GM21717 (cell line): ENCODE results near the gene GRAMD2B.
A peak's percentile ranks its signal among the peaks of the same experiment; 100 is the strongest.

Experiments used
- ATAC-seq: cut with Tn5 transposase; IDR thresholded peaks from one replicate; pipeline ENCODE4 v1.9.1; 2021; ENCODE audit warnings: mild to moderate bottlenecking, moderate library complexity; ENCODE audit not compliant: unreplicated experiment

GRAMD2B gene

DNA sequence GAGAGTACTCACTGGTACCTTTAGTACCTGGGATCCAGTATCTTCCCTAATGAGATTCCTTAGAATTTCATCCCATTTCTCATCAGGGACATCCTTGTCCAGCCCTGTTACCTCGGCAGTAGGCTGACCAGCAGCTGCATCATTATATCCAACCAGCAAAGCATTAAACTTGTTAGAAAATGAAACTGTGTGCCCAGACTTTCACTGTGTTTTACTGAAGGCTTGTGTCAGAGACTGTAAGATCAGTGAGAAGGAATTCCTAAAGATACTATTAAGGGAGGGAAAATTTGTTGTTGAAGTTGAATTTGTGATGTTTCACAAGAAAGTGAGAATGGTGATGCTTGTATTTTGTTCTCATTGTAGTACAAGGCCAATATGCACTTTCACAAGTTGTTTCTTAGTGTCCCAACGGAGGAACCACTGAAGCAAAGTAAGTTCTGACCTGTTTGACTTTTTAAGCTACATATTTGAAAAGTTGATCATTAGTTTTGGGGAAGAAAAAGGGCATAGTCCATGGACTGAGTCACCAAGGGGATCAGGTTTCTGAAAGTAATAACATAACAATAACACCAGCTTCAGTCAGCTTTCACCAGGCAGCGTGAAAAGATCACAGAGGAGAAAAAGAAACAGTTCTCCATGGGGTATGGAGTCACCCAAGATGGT is 48.8 kb downstream of the GRAMD2B start:
- ATAC-seq = no peak

GRCh38 chr5:126472538-126472889 is 49.3 kb downstream of the GRAMD2B start:
- no peak for ATAC-seq

DNA sequence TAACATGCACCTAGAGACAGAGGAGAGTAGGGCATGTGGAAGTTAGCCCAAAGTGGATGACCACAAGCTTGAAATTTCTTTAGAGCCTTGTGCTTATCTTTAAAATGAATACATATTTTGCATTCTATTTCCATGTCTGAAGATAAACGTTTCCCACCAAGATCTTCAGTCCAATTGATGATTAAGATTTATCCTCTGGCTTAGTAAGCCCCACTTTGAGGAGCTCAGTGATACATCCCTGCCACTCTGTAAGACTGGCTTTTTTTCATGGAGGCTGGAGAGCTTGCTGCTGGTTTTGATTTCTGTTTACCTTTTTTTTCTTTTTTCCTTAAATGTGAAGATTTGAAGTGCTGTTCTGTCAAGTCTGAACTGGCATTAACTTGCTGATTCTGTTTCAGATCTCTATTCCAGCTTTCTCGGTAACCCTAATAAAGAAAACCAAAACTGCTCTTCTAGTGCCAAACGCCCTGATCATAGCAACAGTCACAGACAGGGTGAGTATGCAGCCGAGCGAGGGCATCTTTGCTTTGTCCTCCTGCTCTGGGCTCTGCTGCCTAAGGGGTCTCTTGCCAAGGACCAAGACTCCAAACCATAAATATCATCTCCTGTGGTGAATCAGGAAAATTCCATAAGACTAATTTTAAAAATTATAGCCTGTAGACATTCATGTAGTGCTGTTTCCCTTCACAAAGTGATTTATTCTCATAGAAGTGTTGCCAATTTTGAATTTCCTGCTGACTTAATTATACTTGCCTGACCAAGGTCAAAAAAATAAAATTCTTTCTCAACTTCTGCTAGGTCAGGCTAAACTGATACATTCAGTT is 54.3 kb downstream of the GRAMD2B start:
- no peak for ATAC-seq

DNA sequence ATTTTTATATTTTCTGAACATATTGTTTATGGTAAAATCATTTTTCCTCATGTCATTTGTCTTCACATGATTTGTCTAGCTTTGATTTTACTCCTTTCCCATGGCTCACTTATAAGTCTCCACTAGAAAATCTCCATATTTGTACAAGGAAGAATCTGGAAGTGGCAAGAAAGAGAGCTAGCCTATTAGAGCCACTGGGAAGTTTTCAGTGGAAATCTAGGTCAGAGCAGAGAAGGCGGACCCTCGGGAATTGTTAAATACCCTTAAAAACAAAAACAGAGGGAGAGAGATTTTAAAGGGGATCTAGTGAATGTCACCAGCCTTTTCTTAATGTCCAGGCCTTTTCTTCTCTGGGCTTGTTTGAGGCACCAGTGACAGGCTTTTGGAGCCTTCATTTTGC is 56.6 kb downstream of the GRAMD2B start:
- ATAC-seq = no peak

- ATAC-seq = no peak
Observed at GRCh38 chr5:126480824-126481223, 57.6 kb downstream of the GRAMD2B start.

GRCh38 chr5:126481243-126481642 is 58.0 kb downstream of the GRAMD2B start:
- ATAC-seq = no peak

DNA sequence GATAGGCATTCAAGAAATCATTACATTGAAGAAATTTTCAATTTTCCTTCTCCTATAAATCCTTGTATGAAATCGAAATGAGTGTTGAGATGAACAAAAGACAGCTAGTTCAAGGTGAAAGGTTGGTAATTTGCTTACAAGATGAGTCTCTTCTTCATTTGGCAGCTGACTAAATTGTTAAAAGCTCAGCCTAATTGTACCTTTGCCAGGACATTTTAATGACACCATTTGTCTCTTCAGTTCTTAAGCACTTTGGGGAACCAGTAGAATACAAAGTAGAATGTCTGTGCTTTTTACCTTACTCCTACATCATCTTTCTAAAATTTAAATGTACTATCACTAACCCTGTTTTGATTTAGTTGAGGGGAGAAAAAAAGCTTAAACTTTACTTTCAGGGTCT is 59.4 kb downstream of the GRAMD2B start:
- ATAC-seq = no peak

GRCh38 chr5:126483156-126483555 is 59.9 kb downstream of the GRAMD2B start:
- ATAC-seq = no peak

- no peak for ATAC-seq
Observed at GRCh38 chr5:126484253-126484652, 61.0 kb downstream of the GRAMD2B start.

DNA sequence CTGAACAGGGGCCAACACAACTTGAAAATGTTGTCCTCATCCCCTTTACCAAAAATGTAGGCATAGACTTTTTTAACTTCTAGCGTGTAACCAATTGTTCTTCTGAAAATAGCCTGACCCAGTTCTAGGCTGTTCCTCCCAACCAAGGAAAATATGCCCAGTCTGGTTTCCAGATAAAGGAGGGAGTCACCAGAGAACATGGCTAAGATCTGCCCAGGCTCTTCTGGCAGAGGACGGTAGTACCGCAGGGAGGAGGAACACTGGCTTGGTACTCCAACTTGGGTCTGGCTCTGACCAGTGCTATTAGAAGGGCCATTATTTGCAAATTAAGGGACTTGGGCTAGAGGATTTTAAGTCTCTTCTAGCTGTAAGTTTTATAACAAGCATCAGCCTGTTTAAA is 63.1 kb downstream of the GRAMD2B start:
- no peak for ATAC-seq

GRCh38 chr5:126487596-126487995 is 64.4 kb downstream of the GRAMD2B start:
- ATAC-seq = no peak

GRCh38 chr5:126488443-126489065 is 65.3 kb downstream of the GRAMD2B start:
- no peak for ATAC-seq

- ATAC-seq = no peak
Observed at GRCh38 chr5:126490167-126490940, 67.1 kb downstream of the GRAMD2B start.

- no peak for ATAC-seq
Observed at GRCh38 chr5:126492939-126493338, 69.7 kb downstream of the GRAMD2B start.

- ATAC-seq = no peak
Observed at GRCh38 chr5:126494393-126494792, 71.2 kb downstream of the GRAMD2B start.

- ATAC-seq = no peak
Observed at GRCh38 chr5:126497506-126497905, 74.3 kb downstream of the GRAMD2B start.

DNA sequence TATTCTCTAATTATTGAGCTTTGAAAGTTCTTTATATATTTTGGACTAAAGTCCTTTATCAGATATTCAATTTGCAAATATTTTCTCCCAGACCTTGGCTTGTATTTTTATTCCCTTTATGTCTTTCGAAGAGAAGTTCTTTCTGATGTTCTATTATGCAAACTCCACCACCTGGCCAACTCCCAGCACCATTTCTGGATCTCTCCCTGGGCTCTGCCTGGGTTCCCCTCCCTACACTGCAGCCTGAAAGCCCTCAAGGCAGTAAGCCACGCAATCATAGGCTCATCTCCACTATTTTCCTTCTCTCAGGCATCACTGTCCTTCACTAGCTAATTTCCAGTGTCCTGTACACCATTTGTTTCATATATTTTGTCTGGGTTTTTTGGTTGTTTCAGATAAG is 76.1 kb downstream of the GRAMD2B start:
- no peak for ATAC-seq

GRCh38 chr5:126499853-126500342 is 76.7 kb downstream of the GRAMD2B start:
- peak; percentile 69 for ATAC-seq

DNA sequence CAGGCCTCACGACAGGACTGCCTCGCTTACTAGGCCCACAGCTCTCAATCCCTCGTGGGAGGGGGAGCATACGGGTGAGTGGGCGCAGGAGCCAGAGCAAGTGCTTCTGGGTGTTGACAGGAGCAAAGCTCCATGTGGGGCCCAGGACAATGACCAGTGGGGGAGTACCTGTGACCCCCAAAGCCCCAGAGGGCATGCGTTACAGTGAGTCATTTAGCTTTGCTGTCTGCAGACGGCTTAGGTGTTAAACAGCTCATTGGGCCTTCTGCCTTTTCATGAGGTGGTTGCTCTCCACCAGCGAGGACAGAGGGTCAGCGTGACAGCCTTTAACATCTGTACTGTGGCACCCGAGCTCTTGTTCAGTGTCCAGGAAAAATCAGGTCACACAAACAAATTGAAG is 78.2 kb downstream of the GRAMD2B start:
- ATAC-seq = no peak

DNA sequence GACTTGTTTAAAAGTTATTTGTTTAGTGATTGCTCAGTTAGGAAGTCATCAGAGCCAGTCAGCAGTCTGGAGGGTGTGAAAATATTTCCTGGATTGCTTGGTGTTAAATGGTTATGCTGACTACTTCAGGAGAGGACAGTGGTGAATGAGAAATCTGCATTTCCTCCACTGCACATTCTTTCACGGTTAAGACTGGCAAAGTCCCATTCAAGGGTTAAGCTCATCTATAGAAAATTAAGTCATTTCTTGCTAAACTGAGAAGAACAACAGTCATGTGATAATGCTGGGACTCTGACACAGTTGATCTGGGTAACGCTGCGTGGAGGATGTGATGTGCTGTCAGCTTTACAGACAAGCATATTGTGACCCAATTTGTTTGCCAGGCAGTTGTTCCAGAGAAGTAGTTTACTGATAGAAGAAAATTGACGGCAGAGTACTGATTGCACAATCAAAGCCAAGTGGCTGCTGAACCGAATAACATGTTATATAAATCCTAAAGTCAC is 80.4 kb downstream of the GRAMD2B start:
- ATAC-seq = no peak

DNA sequence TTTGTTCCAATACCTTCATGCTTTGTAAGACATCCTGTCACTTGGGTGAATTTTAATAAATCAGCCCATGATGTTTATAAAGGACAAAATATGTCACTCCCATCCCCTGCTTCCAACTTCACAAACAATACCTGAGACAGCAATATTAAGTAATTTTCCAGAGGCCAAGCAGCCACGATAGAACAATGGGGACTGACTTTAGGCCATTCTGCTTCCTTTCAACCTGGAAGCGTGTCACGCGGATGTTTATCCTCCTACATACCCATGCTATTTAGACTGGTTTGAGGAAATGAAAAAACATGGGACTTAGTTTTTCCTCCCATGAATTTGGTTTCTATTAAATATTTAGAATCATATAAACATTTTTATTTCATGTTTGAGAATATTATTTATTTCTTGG is 82.9 kb downstream of the GRAMD2B start:
- no peak for ATAC-seq
